HepG2 (cell line): ENCODE data around the gene ISG20L2. TPM values are rescaled to one million over a fixed set of nuclear protein-coding genes. Genes with fewer than 3 reads are reported as not detected.
A peak's percentile ranks its signal among the peaks of the same experiment; 100 is the strongest.

ENCODE experiments used
- CENPT ChIP-seq: sonication (generic); formaldehyde crosslinking; IDR thresholded peaks from 2 replicates; pipeline ENCODE4 v1.8.0; 2022; ENCODE audit warnings: low read depth, mild to moderate bottlenecking, moderate library complexity, missing genetic modification reagents
- DMAP1 ChIP-seq: IDR thresholded peaks from 2 replicates; pipeline ENCODE4 v1.6.1; 2016
- ESRRA ChIP-seq: sonication (generic); formaldehyde crosslinking; IDR thresholded peaks from 2 replicates; pipeline ENCODE4 v1.5.1; 2020; ENCODE audit warnings: mild to moderate bottlenecking, low read depth, missing genetic modification reagents
- GTF2F1 ChIP-seq: fragments of 150-350 bp; IDR thresholded peaks from 2 replicates; pipeline ENCODE4 v1.6.1; 2014; ENCODE audit warnings: low read length
- ISX ChIP-seq: sonication (generic); formaldehyde crosslinking; conservative IDR thresholded peaks from 2 replicates; pipeline ENCODE4 v1.5.0; 2020; ENCODE audit warnings: missing genetic modification reagents
- KLF16 ChIP-seq, 2 experiments: sonication (generic) in 1 of 2; formaldehyde crosslinking in 1 of 2; IDR thresholded peaks; 2 replicates each; pipeline versions ENCODE4 v1.6.1 to v1.8.0; 2016 to 2023; ENCODE audit warnings: missing genetic modification reagents in 2 of 2, missing compliant biosample characterization in 1 of 2
- MLLT10 ChIP-seq: sonication (generic); formaldehyde crosslinking; IDR thresholded peaks from 2 replicates; pipeline ENCODE4 v1.4.0; 2020; ENCODE audit warnings: missing genetic modification reagents
- POGZ ChIP-seq: sonication (generic); formaldehyde crosslinking; IDR thresholded peaks from 2 replicates; pipeline ENCODE4 v1.4.0; 2020; ENCODE audit warnings: mild to moderate bottlenecking, missing genetic modification reagents
- POLR2AphosphoS5 ChIP-seq: IDR thresholded peaks from 2 replicates; pipeline ENCODE4 v1.6.1; 2012; ENCODE audit warnings: low read depth, low read length
- POLR2G ChIP-seq: fragments of 200-400 bp; formaldehyde crosslinking; IDR thresholded peaks from 2 replicates; pipeline ENCODE4 v1.6.1; 2018; ENCODE audit warnings: mild to moderate bottlenecking, low read depth, low read length, moderate library complexity
- RNF2 ChIP-seq: fragments of 450-650 bp; conservative IDR thresholded peaks from 2 replicates; pipeline ENCODE4 v1.6.1; 2016; ENCODE audit warnings: low read depth
- SKI ChIP-seq: fragments of 450-650 bp; IDR thresholded peaks from one replicate; pipeline ENCODE4 v1.6.1; 2018; ENCODE audit warnings: mild to moderate bottlenecking; ENCODE audit not compliant: partially characterized antibody
- SRY ChIP-seq: sonication (generic); formaldehyde crosslinking; IDR thresholded peaks from 2 replicates; pipeline ENCODE4 v1.8.0; 2022; ENCODE audit warnings: mild to moderate bottlenecking, missing genetic modification reagents
- ZBTB38 ChIP-seq: sonication (generic); formaldehyde crosslinking; IDR thresholded peaks from 2 replicates; pipeline ENCODE4 v1.5.1; 2020; ENCODE audit warnings: mild to moderate bottlenecking, missing genetic modification reagents
- ZFP36L1 ChIP-seq: sonication (generic); formaldehyde crosslinking; IDR thresholded peaks from 2 replicates; pipeline ENCODE4 v1.8.0; 2022; ENCODE audit warnings: mild to moderate bottlenecking, missing genetic modification reagents, moderate library complexity
- ZKSCAN5 ChIP-seq: sonication (generic); formaldehyde crosslinking; IDR thresholded peaks from 2 replicates; pipeline ENCODE4 v1.5.1; 2020; ENCODE audit warnings: mild to moderate bottlenecking, missing genetic modification reagents
- ZMAT3 ChIP-seq: sonication (generic); formaldehyde crosslinking; conservative IDR thresholded peaks from 2 replicates; pipeline ENCODE4 v1.7.0; 2021; ENCODE audit warnings: missing genetic modification reagents
- ZMYM3 ChIP-seq: sonication (generic); formaldehyde crosslinking; IDR thresholded peaks from 2 replicates; pipeline ENCODE4 v1.5.1; 2020; ENCODE audit warnings: mild to moderate bottlenecking, missing genetic modification reagents
- ZNF260 ChIP-seq: sonication (generic); formaldehyde crosslinking; IDR thresholded peaks from 2 replicates; pipeline ENCODE4 v1.4.0; 2020; ENCODE audit warnings: missing genetic modification reagents, low read depth, mild to moderate bottlenecking, borderline replicate concordance
- ZNF350 ChIP-seq: sonication (generic); formaldehyde crosslinking; IDR thresholded peaks from 2 replicates; pipeline ENCODE4 v1.4.0; 2020; ENCODE audit warnings: mild to moderate bottlenecking, low read depth, missing genetic modification reagents, borderline replicate concordance
- ZNF83 ChIP-seq: sonication (generic); formaldehyde crosslinking; IDR thresholded peaks from 2 replicates; pipeline ENCODE4 v1.4.0; 2020; ENCODE audit warnings: missing genetic modification reagents, mild to moderate bottlenecking, borderline replicate concordance
- ZSCAN21 ChIP-seq: sonication (generic); formaldehyde crosslinking; IDR thresholded peaks from 2 replicates; pipeline ENCODE4 v1.8.0; 2022; ENCODE audit warnings: mild to moderate bottlenecking, missing genetic modification reagents, moderate library complexity, borderline replicate concordance
- ZSCAN29 ChIP-seq: sonication (generic); formaldehyde crosslinking; conservative IDR thresholded peaks from 2 replicates; pipeline ENCODE4 v1.4.0; 2020; ENCODE audit warnings: mild to moderate bottlenecking, missing genetic modification reagents
- polyA plus RNA-seq, 8 experiments: library from polyadenylated mRNA; depleted of rRNA in 3 of 8; stranded (reverse) in 7 of 8; unstranded in 1 of 8; fragments of >200 nt; fragmentation: Illumina TruSeq in 4 of 8; extraction: Trizol in 4 of 8; gene quantifications; 2 replicates each; pipeline versions ENCODE4 v1.2.1 to v1.2.3, GENCODE V29; 2011 to 2016; ENCODE audit warnings: low read depth in 4 of 8, missing spikeins in 1 of 8, mixed read lengths in 1 of 8; ENCODE audit not compliant: insufficient read depth in 1 of 8
- total RNA-seq, 5 experiments: library from RNA; depleted of rRNA; stranded (reverse); fragments of >200 nt; fragmentation: Illumina TruSeq; extraction: Trizol; gene quantifications; 2 replicates each; pipeline ENCODE4 v1.2.3, GENCODE V29; 2016; ENCODE audit warnings: low read depth in 1 of 5
- TF ChIP-seq, protein P1 (sequence below): IDR thresholded peaks from 2 replicates; pipeline ENCODE4 v1.6.1; 2018; ENCODE audit warnings: missing genetic modification reagents, mild to moderate bottlenecking, missing compliant biosample characterization
- TF ChIP-seq, protein P2 (sequence below): sonication (generic); formaldehyde crosslinking; IDR thresholded peaks from 2 replicates; pipeline ENCODE4 v1.4.0; 2020; ENCODE audit warnings: low read depth, missing genetic modification reagents
- TF ChIP-seq, protein P3 (sequence below): sonication (generic); formaldehyde crosslinking; IDR thresholded peaks from 2 replicates; pipeline ENCODE4 v1.5.0; 2020; ENCODE audit warnings: mild to moderate bottlenecking, missing genetic modification reagents

Gene ISG20L2
- total and polyA plus RNA-seq, 2 of the 13 experiments (the other 11 are each of a cell fraction or from before 2014, with no cell fraction given) = 19.8 to 21.3 TPM

DNA sequence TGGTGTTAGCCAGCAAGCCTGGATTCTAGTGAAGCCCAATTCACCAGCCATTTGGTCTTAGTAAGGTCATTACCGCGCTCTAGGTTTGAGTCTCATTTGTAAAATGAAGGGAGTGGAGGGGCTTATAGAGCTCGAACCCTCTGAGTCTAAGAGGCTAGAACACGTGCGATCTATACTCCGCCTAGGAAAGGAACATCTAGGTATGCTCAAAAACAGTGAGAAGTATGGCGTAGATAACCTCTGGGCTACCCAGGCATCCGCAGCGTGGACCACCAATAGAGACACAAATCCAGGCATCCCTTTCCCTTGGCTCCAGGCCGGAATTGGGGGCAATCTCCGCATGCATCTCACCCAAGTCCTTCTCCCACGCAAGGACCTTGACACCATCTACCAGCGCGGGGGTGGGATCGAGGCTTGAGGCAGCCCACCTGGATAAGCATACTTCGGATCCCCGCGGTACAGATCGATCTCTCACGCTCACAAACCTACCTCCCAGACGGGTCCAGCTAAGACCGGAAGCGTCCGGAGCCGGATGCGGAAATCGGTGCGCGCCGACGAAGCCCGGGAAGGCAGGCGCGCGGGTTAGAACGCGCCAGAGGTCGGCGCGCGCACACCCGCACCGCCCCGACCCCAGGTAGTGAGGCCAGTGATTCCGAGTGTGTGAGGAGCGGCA lies 504 bp downstream of the ISG20L2 start, which contains the start of gene METTL25B (continued):
- TF ChIP-seq ZNF260 (CRISPR knock-in tag) (no peak), ZNF83 (CRISPR knock-in tag) (no peak), SRY (CRISPR knock-in tag) (0 out of 2 replicates have a peak, but pooled peaks have one; percentile 21), ZSCAN29 (CRISPR knock-in tag) (0 out of 2 replicates have a peak, but pooled peaks have one; percentile 32), ZBTB38 (peak; percentile 12; the same call in 1 of the 2 replicates), ZNF350 (CRISPR knock-in tag) (no peak), KLF16 (CRISPR knock-in tag; IDR thresholded peaks at IDR 0.05) (0 out of 4 replicates have a peak, but pooled peaks of 1 of the 2 experiments have one; percentile 19), ZKSCAN5 (CRISPR knock-in tag) (no peak), ZSCAN21 (no peak), POGZ (no peak), DMAP1 (CRISPR knock-in tag) (0 out of 2 replicates have a peak, but pooled peaks have one; percentile 39), RNF2 (no peak), ZMAT3 (CRISPR knock-in tag) (0 out of 2 replicates have a peak, but pooled peaks have one; percentile 44), ZMYM3 (CRISPR knock-in tag) (no peak), ESRRA (CRISPR knock-in tag) (no peak), POLR2AphosphoS5 (peak; percentile 73), GTF2F1 (no peak), SKI (no peak), CENPT (no peak), MLLT10 (CRISPR knock-in tag) (no peak), POLR2G (peak; percentile 88), ISX (CRISPR knock-in tag) (no peak), ZFP36L1 (no peak)
- TF ChIP-seq, protein P1, sequence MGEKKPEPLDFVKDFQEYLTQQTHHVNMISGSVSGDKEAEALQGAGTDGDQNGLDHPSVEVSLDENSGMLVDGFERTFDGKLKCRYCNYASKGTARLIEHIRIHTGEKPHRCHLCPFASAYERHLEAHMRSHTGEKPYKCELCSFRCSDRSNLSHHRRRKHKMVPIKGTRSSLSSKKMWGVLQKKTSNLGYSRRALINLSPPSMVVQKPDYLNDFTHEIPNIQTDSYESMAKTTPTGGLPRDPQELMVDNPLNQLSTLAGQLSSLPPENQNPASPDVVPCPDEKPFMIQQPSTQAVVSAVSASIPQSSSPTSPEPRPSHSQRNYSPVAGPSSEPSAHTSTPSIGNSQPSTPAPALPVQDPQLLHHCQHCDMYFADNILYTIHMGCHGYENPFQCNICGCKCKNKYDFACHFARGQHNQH (CRISPR knock-in tag) = peak; percentile 13; the same call in 1 of the 2 replicates
- TF ChIP-seq, protein P2, sequence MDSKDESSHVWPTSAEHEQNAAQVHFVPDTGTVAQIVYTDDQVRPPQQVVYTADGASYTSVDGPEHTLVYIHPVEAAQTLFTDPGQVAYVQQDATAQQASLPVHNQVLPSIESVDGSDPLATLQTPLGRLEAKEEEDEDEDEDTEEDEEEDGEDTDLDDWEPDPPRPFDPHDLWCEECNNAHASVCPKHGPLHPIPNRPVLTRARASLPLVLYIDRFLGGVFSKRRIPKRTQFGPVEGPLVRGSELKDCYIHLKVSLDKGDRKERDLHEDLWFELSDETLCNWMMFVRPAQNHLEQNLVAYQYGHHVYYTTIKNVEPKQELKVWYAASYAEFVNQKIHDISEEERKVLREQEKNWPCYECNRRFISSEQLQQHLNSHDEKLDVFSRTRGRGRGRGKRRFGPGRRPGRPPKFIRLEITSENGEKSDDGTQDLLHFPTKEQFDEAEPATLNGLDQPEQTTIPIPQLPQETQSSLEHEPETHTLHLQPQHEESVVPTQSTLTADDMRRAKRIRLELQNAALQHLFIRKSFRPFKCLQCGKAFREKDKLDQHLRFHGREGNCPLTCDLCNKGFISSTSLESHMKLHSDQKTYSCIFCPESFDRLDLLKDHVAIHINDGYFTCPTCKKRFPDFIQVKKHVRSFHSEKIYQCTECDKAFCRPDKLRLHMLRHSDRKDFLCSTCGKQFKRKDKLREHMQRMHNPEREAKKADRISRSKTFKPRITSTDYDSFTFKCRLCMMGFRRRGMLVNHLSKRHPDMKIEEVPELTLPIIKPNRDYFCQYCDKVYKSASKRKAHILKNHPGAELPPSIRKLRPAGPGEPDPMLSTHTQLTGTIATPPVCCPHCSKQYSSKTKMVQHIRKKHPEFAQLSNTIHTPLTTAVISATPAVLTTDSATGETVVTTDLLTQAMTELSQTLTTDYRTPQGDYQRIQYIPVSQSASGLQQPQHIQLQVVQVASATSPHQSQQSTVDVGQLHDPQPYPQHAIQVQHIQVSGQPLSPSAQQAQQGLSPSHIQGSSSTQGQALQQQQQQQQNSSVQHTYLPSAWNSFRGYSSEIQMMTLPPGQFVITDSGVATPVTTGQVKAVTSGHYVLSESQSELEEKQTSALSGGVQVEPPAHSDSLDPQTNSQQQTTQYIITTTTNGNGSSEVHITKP = no peak
- TF ChIP-seq, protein P3, sequence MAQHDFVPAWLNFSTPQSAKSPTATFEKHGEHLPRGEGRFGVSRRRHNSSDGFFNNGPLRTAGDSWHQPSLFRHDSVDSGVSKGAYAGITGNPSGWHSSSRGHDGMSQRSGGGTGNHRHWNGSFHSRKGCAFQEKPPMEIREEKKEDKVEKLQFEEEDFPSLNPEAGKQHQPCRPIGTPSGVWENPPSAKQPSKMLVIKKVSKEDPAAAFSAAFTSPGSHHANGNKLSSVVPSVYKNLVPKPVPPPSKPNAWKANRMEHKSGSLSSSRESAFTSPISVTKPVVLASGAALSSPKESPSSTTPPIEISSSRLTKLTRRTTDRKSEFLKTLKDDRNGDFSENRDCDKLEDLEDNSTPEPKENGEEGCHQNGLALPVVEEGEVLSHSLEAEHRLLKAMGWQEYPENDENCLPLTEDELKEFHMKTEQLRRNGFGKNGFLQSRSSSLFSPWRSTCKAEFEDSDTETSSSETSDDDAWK (CRISPR knock-in tag) = no peak
